ENCODE results near the gene C10orf90. TPM values are rescaled to one million over a fixed set of nuclear protein-coding genes. Genes with fewer than 3 reads are reported as not detected.
A peak's percentile ranks its signal among the peaks of the same experiment; 100 is the strongest.

The C10orf90 gene
- total RNA-seq, 1 experiment from 2014 or later = not detected

DNA sequence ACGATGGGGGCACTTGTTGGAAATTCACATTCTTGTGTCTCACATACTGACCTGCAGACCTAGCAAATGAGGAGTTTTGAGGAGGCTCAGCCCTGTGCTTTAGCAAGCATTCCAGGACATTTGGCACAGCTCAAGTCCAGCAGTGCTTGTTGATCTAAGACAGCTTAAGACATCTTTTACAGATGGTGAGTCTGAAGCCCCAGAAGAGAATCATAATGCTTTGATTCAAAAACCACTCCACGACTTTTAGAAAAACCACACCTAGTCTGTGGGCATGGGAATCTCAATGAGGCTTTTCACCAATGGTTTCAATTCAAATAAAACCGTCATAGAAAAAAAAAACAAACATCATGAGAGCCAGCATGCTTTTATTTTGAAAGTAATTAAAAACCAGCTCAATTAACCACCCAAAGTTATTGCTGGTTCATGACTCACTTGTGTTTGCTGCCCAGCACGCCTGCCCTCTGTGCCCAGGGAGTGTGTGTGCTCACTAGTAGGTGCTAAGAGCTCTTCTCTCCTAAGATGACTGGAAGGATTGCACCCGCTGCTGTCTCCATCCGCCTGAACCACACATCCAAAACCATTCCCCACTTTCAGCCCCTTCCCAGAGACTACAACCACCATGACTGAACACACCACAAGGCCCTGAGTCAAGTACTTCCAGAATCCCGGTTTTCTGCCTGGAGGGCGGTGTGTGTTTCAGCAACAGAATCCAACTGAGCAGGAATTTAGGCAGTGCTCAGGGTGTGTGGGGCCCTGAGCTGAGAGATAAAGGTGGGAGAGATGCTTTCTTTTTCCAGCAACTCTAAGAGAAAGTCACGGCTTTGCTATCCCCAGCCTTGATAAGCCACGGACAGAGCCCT, 152.0 kb downstream of the C10orf90 start:
- Histone ChIP-seq H3K4me3 (no peak overlapping the region), H3K27me3 (no peaks in the 10 kb centered on the region), H3K9me3 (no peaks in the 10 kb centered on the region; the same call in 1 of the 2 replicates), H3K36me3 (no peaks in the 10 kb centered on the region)
- peak; percentile 62 for DNase-seq

GRCh38 chr10:126516515-126516914, 154.0 kb downstream of the C10orf90 start:
- Histone ChIP-seq H3K36me3 (no peaks in the 10 kb centered on the region), H3K27me3 (no peaks in the 10 kb centered on the region), H3K4me3 (no peak overlapping the region), H3K9me3 (no peaks in the 10 kb centered on the region)
- no peak for DNase-seq

GRCh38 chr10:126511917-126512479, 158.5 kb downstream of the C10orf90 start:
- DNase-seq = no peak
- Histone ChIP-seq H3K9me3 (no peaks in the 10 kb centered on the region), H3K4me3 (no peak overlapping the region), H3K36me3 (no peaks in the 10 kb centered on the region), H3K27me3 (no peaks in the 10 kb centered on the region)

- no peaks in the 10 kb centered on the region for H3K9me3 ChIP-seq
- H3K4me3 ChIP-seq = no peak overlapping the region
- no peaks in the 10 kb centered on the region for H3K27me3 ChIP-seq
- DNase-seq = no peak
- H3K36me3 ChIP-seq = no peaks in the 10 kb centered on the region
Measured at GRCh38 chr10:126509182-126509581, 161.3 kb downstream of the C10orf90 start.

DNA sequence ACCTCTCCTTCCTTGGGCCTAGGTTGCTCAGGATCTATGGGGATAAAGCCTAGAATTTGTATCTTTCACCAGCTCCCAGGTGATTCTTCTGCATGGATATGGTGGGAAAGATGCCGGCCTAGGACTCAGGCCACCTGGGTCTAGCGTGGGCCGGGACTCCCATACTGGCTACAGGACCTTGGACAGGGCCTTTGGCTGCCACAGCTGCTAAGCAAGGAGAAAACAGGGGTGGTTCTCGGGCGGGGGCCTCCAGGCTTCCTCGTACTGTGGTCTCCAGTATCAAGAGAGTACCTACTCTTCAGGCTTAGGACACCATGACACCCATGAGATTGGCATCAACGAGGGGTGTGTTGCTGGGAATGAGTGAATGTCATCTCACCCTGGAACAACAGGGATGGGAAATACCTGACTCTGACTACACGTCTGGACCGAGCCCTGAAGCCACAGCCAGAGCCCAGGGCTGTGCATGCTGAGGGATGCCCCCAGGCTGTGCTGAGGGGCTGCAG, 161.9 kb downstream of the C10orf90 start:
- H3K36me3 ChIP-seq = no peaks in the 10 kb centered on the region
- H3K27me3 ChIP-seq = no peaks in the 10 kb centered on the region
- no peak for DNase-seq
- no peaks in the 10 kb centered on the region for H3K9me3 ChIP-seq
- H3K4me3 ChIP-seq = no peak overlapping the region

- Histone ChIP-seq H3K27me3 (no peaks in the 10 kb centered on the region), H3K4me3 (no peak overlapping the region), H3K36me3 (no peaks in the 10 kb centered on the region), H3K9me3 (no peaks in the 10 kb centered on the region)
- no peak for DNase-seq
Measured at GRCh38 chr10:126504761-126505112, 165.8 kb downstream of the C10orf90 start.

DNA sequence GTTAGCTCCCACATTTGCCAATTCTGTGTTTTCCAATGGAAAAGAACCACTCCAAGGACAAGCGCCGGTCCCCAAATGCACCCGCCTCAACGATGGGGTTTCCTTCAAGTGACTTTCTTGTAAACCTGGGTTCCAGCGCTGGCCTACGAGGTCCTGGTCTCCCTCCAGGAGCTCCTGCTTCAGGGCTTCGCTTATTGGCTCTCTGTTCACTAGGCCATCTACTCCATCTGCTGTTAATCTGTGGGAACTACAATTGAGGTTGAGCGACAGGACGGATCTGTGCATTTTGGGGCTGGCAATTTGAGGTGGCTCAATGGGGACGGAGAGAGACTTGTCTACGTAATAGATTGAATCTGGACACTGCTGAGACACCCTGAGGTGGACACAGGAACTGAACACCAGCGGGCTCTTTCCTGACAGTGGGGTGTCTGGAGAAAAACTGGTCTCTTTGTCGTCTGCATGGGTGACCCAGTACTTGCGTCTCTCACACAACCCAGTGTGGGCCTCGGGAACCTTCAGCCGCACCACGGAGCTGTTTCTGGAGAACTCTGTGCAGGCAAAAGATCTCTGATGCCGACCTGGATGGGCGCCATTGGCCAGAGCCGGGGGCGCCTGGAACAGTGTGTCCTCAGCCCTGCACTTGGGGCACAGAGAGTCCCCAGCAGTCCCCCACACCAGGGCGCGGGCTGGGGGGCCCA, 166.3 kb downstream of the C10orf90 start:
- Histone ChIP-seq H3K36me3 (no peaks in the 10 kb centered on the region), H3K27me3 (no peaks in the 10 kb centered on the region), H3K4me3 (no peak overlapping the region), H3K9me3 (no peaks in the 10 kb centered on the region)
- peak; percentile 39 for DNase-seq

GRCh38 chr10:126503392-126504062, 167.0 kb downstream of the C10orf90 start:
- DNase-seq = no peak
- no peak overlapping the region for H3K4me3 ChIP-seq

GRCh38 chr10:126502441-126502840, 168.1 kb downstream of the C10orf90 start:
- no peak overlapping the region for H3K4me3 ChIP-seq
- no peaks in the 10 kb centered on the region for H3K36me3 ChIP-seq
- no peak for DNase-seq
- no peaks in the 10 kb centered on the region for H3K9me3 ChIP-seq
- no peaks in the 10 kb centered on the region for H3K27me3 ChIP-seq

More at GRCh38 chr10:126503392-126504062, 167.0 kb downstream of the C10orf90 start:
- H3K36me3 ChIP-seq = no peaks in the 10 kb centered on the region
- H3K27me3 ChIP-seq = no peaks in the 10 kb centered on the region
- no peaks in the 10 kb centered on the region for H3K9me3 ChIP-seq

DNA sequence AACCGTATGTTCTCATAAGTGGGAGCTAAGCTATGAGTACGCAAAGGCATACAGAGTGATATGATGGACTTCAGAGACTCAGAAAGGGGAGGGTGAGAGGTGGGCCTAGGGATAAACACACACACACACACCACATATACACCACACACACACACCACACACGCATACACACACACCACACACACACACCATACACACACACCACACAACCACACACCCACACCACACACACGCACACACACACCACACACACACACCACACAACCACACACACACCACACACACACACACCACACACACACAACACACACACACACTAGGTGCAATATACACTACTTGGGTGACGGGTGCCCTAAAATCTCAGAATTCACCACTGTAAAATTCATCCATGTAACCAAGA, 168.7 kb downstream of the C10orf90 start:
- no peak for DNase-seq
- Histone ChIP-seq H3K4me3 (no peak overlapping the region), H3K36me3 (no peaks in the 10 kb centered on the region), H3K27me3 (no peaks in the 10 kb centered on the region), H3K9me3 (no peaks in the 10 kb centered on the region)

DNA sequence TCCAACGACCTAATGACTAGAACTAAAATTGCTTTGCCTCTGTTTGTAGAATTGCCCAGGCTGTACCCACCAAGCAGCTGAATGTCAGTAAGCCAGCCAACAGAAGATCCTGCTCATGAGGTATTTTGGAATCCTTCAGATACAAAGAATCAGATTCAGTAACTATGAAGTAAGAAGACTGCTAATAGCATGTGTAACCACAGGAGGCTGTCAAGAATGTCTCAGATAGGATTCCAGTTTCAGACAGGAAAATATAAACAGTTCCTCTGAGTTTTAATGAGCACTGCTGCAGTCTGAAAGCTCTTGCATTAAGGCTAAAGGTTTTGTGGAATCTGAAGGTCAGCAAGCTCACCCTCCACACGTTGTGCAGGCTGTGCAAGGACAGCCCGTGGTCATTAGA, 169.6 kb downstream of the C10orf90 start:
- DNase-seq = no peak
- no peak overlapping the region for H3K4me3 ChIP-seq
- no peaks in the 10 kb centered on the region for H3K36me3 ChIP-seq
- H3K9me3 ChIP-seq = no peaks in the 10 kb centered on the region
- no peaks in the 10 kb centered on the region for H3K27me3 ChIP-seq

DNA sequence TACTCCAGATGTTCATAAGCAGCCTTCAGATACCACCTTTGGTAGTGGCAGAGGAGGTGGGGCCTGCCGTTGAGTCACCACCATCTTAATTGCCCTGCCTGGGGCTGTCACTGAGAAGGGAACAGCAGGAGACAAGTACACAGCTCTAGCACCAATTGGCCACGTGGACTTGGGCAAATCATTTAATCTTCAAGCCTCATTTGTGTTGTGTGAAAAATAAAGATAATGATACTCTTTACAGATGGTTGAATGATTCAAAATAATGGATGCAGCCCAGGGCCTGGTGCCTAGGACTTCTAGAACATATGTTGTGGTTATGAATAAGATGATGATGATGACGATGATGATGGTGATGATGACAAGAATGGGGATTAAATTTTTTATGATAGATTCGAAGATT, 170.3 kb downstream of the C10orf90 start:
- peak; percentile 50 for DNase-seq
- no peaks in the 10 kb centered on the region for H3K36me3 ChIP-seq

GRCh38 chr10:126499744-126500143, 170.7 kb downstream of the C10orf90 start:
- Histone ChIP-seq H3K27me3 (no peaks in the 10 kb centered on the region), H3K9me3 (no peaks in the 10 kb centered on the region), H3K4me3 (no peak overlapping the region), H3K36me3 (no peaks in the 10 kb centered on the region)
- no peak for DNase-seq

More for the DNA sequence above, 170.3 kb downstream of the C10orf90 start:
- Histone ChIP-seq H3K9me3 (no peaks in the 10 kb centered on the region), H3K4me3 (no peak overlapping the region), H3K27me3 (no peaks in the 10 kb centered on the region)

- H3K27me3 ChIP-seq = no peaks in the 10 kb centered on the region
- no peaks in the 10 kb centered on the region for H3K9me3 ChIP-seq
- no peak overlapping the region for H3K4me3 ChIP-seq
- no peaks in the 10 kb centered on the region for H3K36me3 ChIP-seq
- DNase-seq = no peak
Measured at GRCh38 chr10:126497672-126498071, 172.8 kb downstream of the C10orf90 start.

GRCh38 chr10:126496771-126497545, 173.5 kb downstream of the C10orf90 start:
- no peaks in the 10 kb centered on the region for H3K27me3 ChIP-seq
- H3K4me3 ChIP-seq = no peak overlapping the region
- no peak for DNase-seq

DNA sequence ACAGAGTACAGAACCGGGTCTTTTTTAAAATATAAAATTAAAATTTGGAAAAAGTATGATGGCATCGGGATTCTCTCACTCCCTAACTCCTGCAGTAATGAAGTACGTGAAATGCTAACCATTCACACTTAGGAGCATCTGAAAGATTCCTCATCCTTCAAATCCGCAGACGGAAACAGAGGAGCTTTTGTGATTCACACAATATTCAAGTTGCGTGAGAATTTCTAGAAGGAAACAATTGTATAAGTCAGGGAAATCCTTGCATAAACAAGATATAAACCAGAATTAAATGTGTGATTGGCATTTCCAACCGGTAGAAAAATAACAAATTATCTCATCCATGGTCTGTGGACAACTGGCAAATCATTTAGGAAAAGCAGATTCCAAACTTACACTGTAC, 179.0 kb downstream of the C10orf90 start:
- Histone ChIP-seq H3K27me3 (no peaks in the 10 kb centered on the region), H3K9me3 (peaks cover 15% of the 10 kb centered on the region), H3K4me3 (no peak overlapping the region), H3K36me3 (no peaks in the 10 kb centered on the region)
- DNase-seq = no peak

More at GRCh38 chr10:126496771-126497545, 173.5 kb downstream of the C10orf90 start:
- Histone ChIP-seq H3K36me3 (no peaks in the 10 kb centered on the region), H3K9me3 (no peaks in the 10 kb centered on the region)
